Panc1 (cell line): Measurements from ENCODE around the gene WDR31. TPM values are rescaled to one million over a fixed set of nuclear protein-coding genes. Genes with fewer than 3 reads are reported as not detected.

Experiments
- ATAC-seq: fragments of 200-7000 bp; cut with Tn5 transposase; 2 replicates; pipeline ENCODE4 v1.9.1; 2020; ENCODE audit warnings: mild to moderate bottlenecking, moderate library complexity
- BruUV-seq: library from RNA; stranded (reverse); fragments of 400-500 nt; replicated peaks from 2 replicates; lab custom pipeline; 2021; lab: Mats Ljungman, UMichigan
- CTCF ChIA-PET: fragments of 300-600 bp; sonication (Branson Sonifier 250); formaldehyde crosslinking; loops from one replicate; lab custom pipeline; 2022; ENCODE audit warnings: antibody characterized with exemption; lab: Charles Lee
- POLR2A ChIA-PET: fragments of 300-600 bp; sonication (Branson Sonifier 250); formaldehyde crosslinking; loops from one replicate; lab custom pipeline; 2022; ENCODE audit warnings: antibody characterized with exemption; lab: Charles Lee
- DNase-seq: peaks from one replicate; pipeline ENCODE4 v3.0.0-alpha.2; 2010; ENCODE audit warnings: low read depth, low spot score
- H3K27ac ChIP-seq: 2 replicates; pipeline ENCODE4 v1.5.1; 2011; ENCODE audit warnings: mild to moderate bottlenecking, low read length, inconsistent platforms
- H3K27me3 ChIP-seq: fragments of 200-500 bp; sonication (Bioruptor generic); 2 replicates; pipeline ENCODE4 v1.6.0; 2014; ENCODE audit warnings: low read length, inconsistent platforms; ENCODE audit not compliant: control insufficient read depth, insufficient read depth
- H3K36me3 ChIP-seq: fragments of 200-500 bp; sonication (Bioruptor generic); 2 replicates; pipeline ENCODE4 v1.5.1; 2014; ENCODE audit warnings: inconsistent platforms, mild to moderate bottlenecking, low read length, moderate library complexity; ENCODE audit not compliant: control insufficient read depth, insufficient read depth
- H3K4me1 ChIP-seq: 2 replicates; pipeline ENCODE4 v1.5.1; 2011; ENCODE audit warnings: inconsistent platforms, mild to moderate bottlenecking, low read length, moderate library complexity; ENCODE audit not compliant: control insufficient read depth, insufficient read depth
- H3K4me3 ChIP-seq, 2 experiments: 2 replicates each; pipeline ENCODE4 v1.5.1; 2011 to 2012; ENCODE audit warnings: low read depth in 2 of 2, low read length in 2 of 2, mild to moderate bottlenecking in 2 of 2, inconsistent platforms in 1 of 2, moderate library complexity in 1 of 2
- H3K9me3 ChIP-seq: fragments of 200-500 bp; sonication (Bioruptor generic); 2 replicates; pipeline ENCODE4 v1.5.1; 2014; ENCODE audit warnings: low read depth, mild to moderate bottlenecking, inconsistent platforms, low read length, moderate library complexity; ENCODE audit not compliant: control insufficient read depth, insufficient read depth
- CTCF ChIP-seq: fragments of 450-650 bp; IDR thresholded peaks from 2 replicates; pipeline ENCODE4 v1.5.1; 2017; ENCODE audit warnings: mild to moderate bottlenecking
- POLR2AphosphoS5 ChIP-seq: IDR thresholded peaks from 2 replicates; pipeline ENCODE4 v1.6.1; 2012; ENCODE audit warnings: mild to moderate bottlenecking, low read depth, low read length, moderate library complexity
- REST ChIP-seq, 2 experiments: IDR thresholded peaks; 2 replicates each; pipeline ENCODE4 v1.6.1; 2011 to 2012; ENCODE audit warnings: low read depth in 2 of 2, control low read depth in 1 of 2, low read length in 1 of 2, mild to moderate bottlenecking in 1 of 2, moderate library complexity in 1 of 2; ENCODE audit not compliant: insufficient read depth in 1 of 2
- SIN3A ChIP-seq: IDR thresholded peaks from 2 replicates; pipeline ENCODE4 v1.6.1; 2012; ENCODE audit warnings: low read depth, mild to moderate bottlenecking, low read length, moderate library complexity, borderline replicate concordance; ENCODE audit not compliant: insufficient read depth
- TCF7L2 ChIP-seq: IDR thresholded peaks from 2 replicates; pipeline ENCODE4 v1.6.1; 2011; ENCODE audit warnings: mild to moderate bottlenecking, low read depth, low read length, inconsistent platforms
- in situ Hi-C: cut with HindIII; loops from 2 replicates; pipeline ENCODE4 v1.10.0; 2016; ENCODE audit warnings: low sequenced_read_pairs, low pct_unique_long_range_greater_than_20kb
- intact Hi-C: fragments of 100-400 bp; cut with micrococcal nuclease; formaldehyde crosslinking; loops from one replicate; pipeline ENCODE4 v1.10.0; 2022; ENCODE audit not compliant: unreplicated experiment
- total RNA-seq: library from RNA; stranded (reverse); gene quantifications from one replicate; pipeline ENCODE4 v1.2.1, GENCODE V29; 2021; ENCODE audit not compliant: unreplicated experiment

Gene WDR31
- total RNA-seq, 1 experiment from 2014 or later = 0.80 TPM

- CTCF ChIA-PET = no interaction called here
- Histone ChIP-seq H3K4me3 (no peak within 1 kb of the TSS), H3K9me3 (no peaks in the 10 kb centered on the region), H3K27me3 (no peaks in the 10 kb centered on the region; the same call in 1 of the 2 replicates), H3K36me3 (no peaks in the 10 kb centered on the region), H3K27ac (no peak within 1 kb of the TSS), H3K4me1 (no peaks in the 10 kb centered on the region)
- intact Hi-C loops (no loop called here), in situ Hi-C loops (no loop called here)
- TF ChIP-seq REST (IDR thresholded peaks at IDR 0.05; ENCODE audit: insufficient read depth in 1 of 2, low read depth in 2 of 2, low read length in 1 of 2) (no peak), CTCF (no peak), SIN3A (no peak), POLR2AphosphoS5 (no peak), TCF7L2 (no peak)
- BruUV-seq = no TSS peak
- DNase-seq (no peak), ATAC-seq (no peak)
- POLR2A ChIA-PET = no interaction called here
Observed at GRCh38 chr9:113302792-113303418, 37.2 kb downstream of the WDR31 start, which contains the start of gene RNF183. RNF183 (minus strand) TSS chr9:113303376; CDS start chr9:113298184, 5,192 bp downstream.

- H3K4me3 ChIP-seq = no peak overlapping the region
- in situ Hi-C loops (no loop called here), intact Hi-C loops (no loop called here)
- H3K36me3 ChIP-seq = no peaks in the 10 kb centered on the region
- H3K9me3 ChIP-seq = no peaks in the 10 kb centered on the region
- H3K27me3 ChIP-seq = no peaks in the 10 kb centered on the region; the same call in 1 of the 2 replicates
- no peak overlapping the region for H3K27ac ChIP-seq
- H3K4me1 ChIP-seq = no peaks in the 10 kb centered on the region
- ChIA-PET CTCF (no interaction called here), POLR2A (no interaction called here)
- ATAC-seq (no peak), DNase-seq (no peak)
- TF ChIP-seq CTCF (no peak), SIN3A (no peak), POLR2AphosphoS5 (no peak), TCF7L2 (no peak), REST (IDR thresholded peaks at IDR 0.05; ENCODE audit: insufficient read depth in 1 of 2, low read depth in 2 of 2, low read length in 1 of 2) (no peak)
- no TSS peak for BruUV-seq
Observed at GRCh38 chr9:113301548-113301947, 38.5 kb downstream of the WDR31 start.
